ENCODE results near the gene LITAFD. TPM values are rescaled to one million over a fixed set of nuclear protein-coding genes. Genes with fewer than 3 reads are reported as not detected.

LITAFD gene
- total and polyA plus RNA-seq, 9 donors = not detected

- TF ChIP-seq POLR2A (IDR thresholded peaks at IDR 0.05) = no peak
- no peak for TF ChIP-seq CTCF (IDR thresholded peaks at IDR 0.05)
- TF ChIP-seq EP300 (IDR thresholded peaks at IDR 0.05) = no peak
- DNase-seq = no peak
- 44 to 46% (median 45%) methylated on average over 13 of the region's 13 CpGs for WGBS, 3 donors
- H3K27ac ChIP-seq = peak overlapping the region in 1 of 2 donors; percentile 17
- no peaks in the 10 kb centered on the region for H3K36me3 ChIP-seq
- intact Hi-C loops (cut with DNase I) = loop anchor here in 1 of 4 donors (5.0 kb wide), 1 partner anchor 243 kb away; no protein-coding TSS in a partner anchor
- H3K4me1 ChIP-seq (ENCODE audit: insufficient read depth) = peaks cover 29% of the 10 kb centered on the region
- no peaks in the 10 kb centered on the region for H3K9me3 ChIP-seq
- H3K4me3 ChIP-seq = no peak overlapping the region
- no peaks in the 10 kb centered on the region for H3K27me3 ChIP-seq
Observed at GRCh38 chr16:8864480-8865110, 17.6 kb upstream of the LITAFD start.

GRCh38 chr16:8865145-8865882, 16.8 kb upstream of the LITAFD start:
- no peaks in the 10 kb centered on the region for H3K9me3 ChIP-seq
- no peak overlapping the region for H3K4me3 ChIP-seq
- no peak for DNase-seq
- no peaks in the 10 kb centered on the region for H3K36me3 ChIP-seq
- H3K27me3 ChIP-seq = no peaks in the 10 kb centered on the region
- WGBS, 3 donors = 78 to 85% (median 80%) methylated on average over 14 of the region's 14 CpGs
- H3K27ac ChIP-seq = peak overlapping the region in 1 of 2 donors; percentile 17
- intact Hi-C loops (cut with DNase I) = loop anchor here in 1 of 4 donors (5.0 kb wide), 1 partner anchor 242 kb away; no protein-coding TSS in a partner anchor
- peaks cover 27% of the 10 kb centered on the region for H3K4me1 ChIP-seq (ENCODE audit: insufficient read depth)
- TF ChIP-seq POLR2A (IDR thresholded peaks at IDR 0.05) (no peak), CTCF (IDR thresholded peaks at IDR 0.05) (no peak), EP300 (IDR thresholded peaks at IDR 0.05) (no peak)

- intact Hi-C loops (cut with DNase I) = loop anchor here in 1 of 4 donors (5.0 kb wide), 1 partner anchor 241 kb away; no protein-coding TSS in a partner anchor
- H3K27ac ChIP-seq = peak overlapping the region; percentile 77 to 88
- peak; percentile 78 to 84 (median 80) for DNase-seq
- no peaks in the 10 kb centered on the region for H3K9me3 ChIP-seq
- H3K4me3 ChIP-seq = peak overlapping the region; percentile 81
- TF ChIP-seq CTCF (IDR thresholded peaks at IDR 0.05) (no peak), POLR2A (IDR thresholded peaks at IDR 0.05) (peak; percentile 53)
- no peaks in the 10 kb centered on the region for H3K36me3 ChIP-seq
- H3K4me1 ChIP-seq (ENCODE audit: insufficient read depth) = peaks cover 25% of the 10 kb centered on the region
- H3K27me3 ChIP-seq = no peaks in the 10 kb centered on the region
- 6 to 15% (median 8%) methylated on average over 28 to 30 of the region's 30 CpGs for WGBS, 3 donors
Observed at GRCh38 chr16:8866118-8866883, 15.8 kb upstream of the LITAFD start.

- Histone ChIP-seq H3K36me3 (no peaks in the 10 kb centered on the region), H3K9me3 (no peaks in the 10 kb centered on the region), H3K4me3 (peak overlapping the region; percentile 81), H3K27me3 (no peaks in the 10 kb centered on the region), H3K27ac (peak overlapping the region; percentile 77 to 88), H3K4me1 (ENCODE audit: insufficient read depth) (peaks cover 23% of the 10 kb centered on the region)
- peak in 3 of 5 donors; percentile 35 to 59 (median 55) for DNase-seq
- intact Hi-C loops (cut with DNase I) = loop anchor here in 1 of 4 donors (5.0 kb wide), 1 partner anchor 240 kb away; no protein-coding TSS in a partner anchor
- TF ChIP-seq POLR2A (IDR thresholded peaks at IDR 0.05) = no peak
- TF ChIP-seq CTCF (IDR thresholded peaks at IDR 0.05) = no peak
- TF ChIP-seq EP300 (IDR thresholded peaks at IDR 0.05) = no peak
- 1 to 6% (median 5%) methylated on average over 16 of the region's 16 CpGs for WGBS, 3 donors
Observed at GRCh38 chr16:8866884-8867215, 15.3 kb upstream of the LITAFD start.
